ENCODE data around the gene BICD2.
"Not testable (repeated sequence)": the region's sequence is repeated elsewhere in the genome, so short reads cannot be mapped to it uniquely, and the experiment has no call there.

Gene BICD2

GRCh38 chr9:92786298-92786697 lies 21.7 kb upstream of the BICD2 start:
- no peaks in the 10 kb centered on the region for H3K27me3 Mint-ChIP-seq
- H3K4me3 Mint-ChIP-seq: no peak overlapping the region
- H3K4me1 Mint-ChIP-seq (ENCODE audit: low read depth): peaks cover 8% of the 10 kb centered on the region
- no peaks in the 10 kb centered on the region for H3K36me3 Mint-ChIP-seq (ENCODE audit: low read depth)
- intact Hi-C loops (cut with micrococcal nuclease): loop anchor here (5.0 kb wide), 1 partner anchor 54 kb away; no protein-coding TSS in a partner anchor
- no peaks in the 10 kb centered on the region for H3K9me3 Mint-ChIP-seq
- no peak overlapping the region for H3K27ac Mint-ChIP-seq

- Mint-ChIP-seq H3K9me3 (no peaks in the 10 kb centered on the region), H3K27ac (no peak overlapping the region), H3K4me1 (ENCODE audit: low read depth) (peaks cover 15% of the 10 kb centered on the region), H3K4me3 (no peak overlapping the region), H3K27me3 (no peaks in the 10 kb centered on the region), H3K36me3 (ENCODE audit: low read depth) (no peaks in the 10 kb centered on the region)
- intact Hi-C loops (cut with micrococcal nuclease): loop anchor here (2.0 kb wide), 1 partner anchor 15 kb away; no protein-coding TSS in a partner anchor
These were observed 17.3 kb upstream of the BICD2 start for GRCh38 chr9:92781899-92782298.

- intact Hi-C loops (cut with micrococcal nuclease): loop anchor here (2.0 kb wide), 1 partner anchor 13 kb away; no protein-coding TSS in a partner anchor
- Mint-ChIP-seq H3K27ac (no peak overlapping the region), H3K27me3 (no peaks in the 10 kb centered on the region), H3K4me1 (ENCODE audit: low read depth) (peaks cover 22% of the 10 kb centered on the region), H3K4me3 (no peak overlapping the region), H3K9me3 (no peaks in the 10 kb centered on the region), H3K36me3 (ENCODE audit: low read depth) (no peaks in the 10 kb centered on the region)
These were observed 15.6 kb upstream of the BICD2 start for GRCh38 chr9:92780206-92780605.

GRCh38 chr9:92775466-92775865 lies 10.8 kb upstream of the BICD2 start:
- intact Hi-C loops (cut with micrococcal nuclease): no loop called here
- Mint-ChIP-seq H3K9me3 (no peaks in the 10 kb centered on the region), H3K27me3 (no peaks in the 10 kb centered on the region), H3K4me1 (ENCODE audit: low read depth) (peaks cover 36% of the 10 kb centered on the region), H3K36me3 (ENCODE audit: low read depth) (no peaks in the 10 kb centered on the region), H3K27ac (no peak overlapping the region), H3K4me3 (no peak overlapping the region)

GRCh38 chr9:92774274-92774673 lies 9.6 kb upstream of the BICD2 start:
- H3K4me3 Mint-ChIP-seq: no peak overlapping the region
- no peaks in the 10 kb centered on the region for H3K9me3 Mint-ChIP-seq
- intact Hi-C loops (cut with micrococcal nuclease): no loop called here
- peaks cover 38% of the 10 kb centered on the region for H3K4me1 Mint-ChIP-seq (ENCODE audit: low read depth)
- H3K27ac Mint-ChIP-seq: no peak overlapping the region
- H3K27me3 Mint-ChIP-seq: no peaks in the 10 kb centered on the region
- H3K36me3 Mint-ChIP-seq (ENCODE audit: low read depth): no peaks in the 10 kb centered on the region

- Mint-ChIP-seq H3K27ac (no peak overlapping the region), H3K36me3 (ENCODE audit: low read depth) (no peaks in the 10 kb centered on the region), H3K27me3 (no peaks in the 10 kb centered on the region), H3K4me1 (ENCODE audit: low read depth) (peaks cover 41% of the 10 kb centered on the region), H3K9me3 (no peaks in the 10 kb centered on the region), H3K4me3 (no peak overlapping the region)
- intact Hi-C loops (cut with micrococcal nuclease): no loop called here
These were observed 9.2 kb upstream of the BICD2 start for GRCh38 chr9:92773810-92774209.

GRCh38 chr9:92771309-92771708 lies 6.7 kb upstream of the BICD2 start:
- H3K27ac Mint-ChIP-seq: no peak overlapping the region
- peaks cover 41% of the 10 kb centered on the region for H3K4me1 Mint-ChIP-seq (ENCODE audit: low read depth)
- H3K9me3 Mint-ChIP-seq: no peaks in the 10 kb centered on the region
- H3K4me3 Mint-ChIP-seq: no peak overlapping the region
- intact Hi-C loops (cut with micrococcal nuclease): no loop called here
- H3K36me3 Mint-ChIP-seq (ENCODE audit: low read depth): no peaks in the 10 kb centered on the region
- peaks cover 3% of the 10 kb centered on the region for H3K27me3 Mint-ChIP-seq

- H3K4me3 Mint-ChIP-seq: no peak overlapping the region
- peaks cover 44% of the 10 kb centered on the region for H3K4me1 Mint-ChIP-seq (ENCODE audit: low read depth)
- no peaks in the 10 kb centered on the region for H3K36me3 Mint-ChIP-seq (ENCODE audit: low read depth)
These were observed 5.8 kb upstream of the BICD2 start for GRCh38 chr9:92770360-92770995.

GRCh38 chr9:92769990-92770359 lies 5.3 kb upstream of the BICD2 start:
- peak overlapping the region; percentile 85 for H3K27ac Mint-ChIP-seq

More at GRCh38 chr9:92770360-92770995, 5.8 kb upstream of the BICD2 start:
- peak overlapping the region; percentile 85 for H3K27ac Mint-ChIP-seq
- peaks cover 3% of the 10 kb centered on the region for H3K27me3 Mint-ChIP-seq
- intact Hi-C loops (cut with micrococcal nuclease): no loop called here
- H3K9me3 Mint-ChIP-seq: no peaks in the 10 kb centered on the region

GRCh38 chr9:92769286-92769685 lies 4.7 kb upstream of the BICD2 start:
- Mint-ChIP-seq H3K9me3 (no peaks in the 10 kb centered on the region), H3K36me3 (ENCODE audit: low read depth) (peaks cover 6% of the 10 kb centered on the region), H3K4me3 (no peak overlapping the region), H3K4me1 (ENCODE audit: low read depth) (peaks cover 33% of the 10 kb centered on the region), H3K27me3 (peaks cover 3% of the 10 kb centered on the region), H3K27ac (no peak overlapping the region)
- intact Hi-C loops (cut with micrococcal nuclease): no loop called here

More at GRCh38 chr9:92769990-92770359, 5.3 kb upstream of the BICD2 start:
- intact Hi-C loops (cut with micrococcal nuclease): no loop called here
- H3K36me3 Mint-ChIP-seq (ENCODE audit: low read depth): no peaks in the 10 kb centered on the region
- H3K9me3 Mint-ChIP-seq: no peaks in the 10 kb centered on the region
- peaks cover 40% of the 10 kb centered on the region for H3K4me1 Mint-ChIP-seq (ENCODE audit: low read depth)
- peaks cover 3% of the 10 kb centered on the region for H3K27me3 Mint-ChIP-seq
- H3K4me3 Mint-ChIP-seq: no peak overlapping the region

- H3K4me1 Mint-ChIP-seq (ENCODE audit: low read depth): peaks cover 29% of the 10 kb centered on the region
- H3K9me3 Mint-ChIP-seq; H3K4me3 Mint-ChIP-seq; intact Hi-C loops (cut with micrococcal nuclease); H3K27me3 Mint-ChIP-seq: not testable (repeated sequence)
- peak overlapping the region; percentile 5 for H3K27ac Mint-ChIP-seq
- H3K36me3 Mint-ChIP-seq (ENCODE audit: low read depth): peaks cover 11% of the 10 kb centered on the region
These were observed 4.2 kb upstream of the BICD2 start for GRCh38 chr9:92768816-92769215.

GRCh38 chr9:92767066-92768054 lies 2.7 kb upstream of the BICD2 start:
- H3K4me3 Mint-ChIP-seq: no peak overlapping the region
- H3K9me3 Mint-ChIP-seq: no peaks in the 10 kb centered on the region
- peak overlapping the region; percentile 28 for H3K27ac Mint-ChIP-seq
- peaks cover 3% of the 10 kb centered on the region for H3K27me3 Mint-ChIP-seq
- intact Hi-C loops (cut with micrococcal nuclease): loop anchor here (2.0 kb wide), 1 partner anchor 13 kb away; no protein-coding TSS in a partner anchor
- H3K4me1 Mint-ChIP-seq (ENCODE audit: low read depth): peaks cover 43% of the 10 kb centered on the region
- H3K36me3 Mint-ChIP-seq (ENCODE audit: low read depth): peaks cover 17% of the 10 kb centered on the region

- intact Hi-C loops (cut with micrococcal nuclease): loop anchor here (1.0 kb wide), 3 partner anchors 25 to 95 kb away; partner anchors contain the start of gene IPPK
- H3K27me3 Mint-ChIP-seq: peaks cover 3% of the 10 kb centered on the region
- no peaks in the 10 kb centered on the region for H3K9me3 Mint-ChIP-seq
- H3K27ac Mint-ChIP-seq: peak overlapping the region; percentile 91
- peaks cover 57% of the 10 kb centered on the region for H3K4me1 Mint-ChIP-seq (ENCODE audit: low read depth)
- peak overlapping the region; percentile 98 for H3K4me3 Mint-ChIP-seq
- peaks cover 17% of the 10 kb centered on the region for H3K36me3 Mint-ChIP-seq (ENCODE audit: low read depth)
These were observed 629 bp upstream of the BICD2 start for GRCh38 chr9:92764988-92765936.
